Activated CD4-positive, alpha-beta T cell treated with anti-CD3 and anti-CD28 coated beads, Interleukin-10, Interleukin-2, amounts not matched to agents 100 ng/mL and 50 ng/mL, durations not matched to agents 16 hours and 8 hours (primary cell): ENCODE results near the gene CCDC43.
A peak's percentile ranks its signal among the peaks of the same experiment; 100 is the strongest.
"Not testable (repeated sequence)": the region's sequence is repeated elsewhere in the genome, so short reads cannot be mapped to it uniquely, and the experiment has no call there.

Source experiments
- DNase-seq: peaks from one replicate; pipeline ENCODE4 v3.0.0-alpha.2; 2020

The CCDC43 gene

GRCh38 chr17:44689477-44690217 lies at the start of gene CCDC43:
CCDC43 (minus strand) TSS chr17:44689776; CDS start chr17:44689753, 23 bp downstream.
- DNase-seq: peak; percentile 95

GRCh38 chr17:44738214-44738906 lies 48.8 kb upstream of the CCDC43 start:
- DNase-seq: peak; percentile 11

DNA sequence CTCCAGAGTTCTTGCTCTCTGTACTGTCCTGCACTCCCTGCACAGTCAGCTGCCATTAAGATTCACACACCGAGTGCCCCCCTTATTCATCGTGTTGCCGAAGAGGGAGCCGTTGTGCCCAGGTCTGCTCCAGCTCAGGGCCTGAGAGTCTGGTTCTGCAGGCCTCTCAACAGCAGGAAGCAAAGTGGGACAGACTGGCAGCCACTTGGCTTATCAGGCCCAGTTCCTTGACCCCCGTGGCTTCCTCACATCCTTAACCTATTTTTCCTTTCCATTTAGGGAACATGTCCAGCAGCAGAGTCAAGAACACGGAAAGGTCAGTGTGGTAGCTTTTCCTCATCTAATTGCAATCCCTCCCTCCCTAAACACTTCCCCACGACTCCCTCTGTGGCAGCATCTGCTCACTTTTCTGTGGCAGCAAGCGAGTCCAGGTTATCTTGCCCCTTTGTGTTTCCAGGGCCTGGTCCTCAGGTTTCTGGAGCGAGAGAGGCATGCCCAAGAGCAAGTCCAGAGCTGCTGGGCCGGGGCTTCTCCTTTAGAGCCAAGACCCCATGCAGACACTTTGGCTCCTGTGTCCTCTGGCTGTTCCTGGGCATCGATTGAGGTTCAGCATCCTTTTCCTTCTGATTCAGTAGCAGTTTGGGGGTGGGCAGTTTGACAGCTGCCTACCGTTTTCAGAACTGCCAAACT lies 47.1 kb upstream of the CCDC43 start:
- no peak for DNase-seq

DNA sequence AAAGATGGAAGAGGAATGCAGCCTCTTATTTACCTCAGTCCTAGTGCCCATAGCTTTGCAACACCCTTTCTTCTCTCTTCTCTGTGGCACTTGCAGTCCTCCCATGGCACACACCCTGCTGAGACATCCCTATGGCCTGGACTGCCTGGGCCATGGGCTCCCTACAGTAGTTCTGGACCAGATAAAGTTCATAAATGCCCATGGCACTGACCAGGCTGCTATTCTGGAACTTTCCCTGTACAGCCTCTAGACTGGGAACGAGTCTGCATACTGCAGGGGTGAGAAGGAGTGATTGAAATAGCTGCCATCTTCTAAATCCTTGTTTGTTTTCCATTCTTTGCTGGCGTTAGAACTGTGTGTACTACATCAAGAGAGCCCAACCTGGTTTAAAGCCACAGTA lies 44.7 kb upstream of the CCDC43 start:
- DNase-seq: no peak

DNA sequence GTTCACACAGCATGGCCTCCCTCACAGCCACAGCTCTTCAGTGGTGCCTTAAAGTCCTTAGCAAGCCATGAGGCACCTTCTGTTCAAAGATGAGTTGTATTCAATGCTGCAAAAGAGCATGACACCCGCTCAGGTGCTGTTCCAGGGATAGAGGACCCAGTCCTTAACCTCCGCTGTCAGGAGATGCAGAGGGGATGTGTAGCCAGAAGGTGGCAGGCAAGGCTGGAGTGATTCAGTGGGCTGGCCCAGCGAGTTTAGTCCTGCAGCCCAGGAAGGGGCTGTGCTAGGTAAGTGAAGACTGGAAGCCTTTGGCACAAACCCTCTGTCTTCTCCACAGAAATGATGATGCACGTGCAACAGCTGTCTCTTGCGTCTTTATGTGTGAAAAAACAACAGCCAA lies 44.2 kb upstream of the CCDC43 start:
- DNase-seq: no peak

- not testable (repeated sequence) for DNase-seq
Measured at GRCh38 chr17:44726121-44726520, 36.5 kb upstream of the CCDC43 start.

DNA sequence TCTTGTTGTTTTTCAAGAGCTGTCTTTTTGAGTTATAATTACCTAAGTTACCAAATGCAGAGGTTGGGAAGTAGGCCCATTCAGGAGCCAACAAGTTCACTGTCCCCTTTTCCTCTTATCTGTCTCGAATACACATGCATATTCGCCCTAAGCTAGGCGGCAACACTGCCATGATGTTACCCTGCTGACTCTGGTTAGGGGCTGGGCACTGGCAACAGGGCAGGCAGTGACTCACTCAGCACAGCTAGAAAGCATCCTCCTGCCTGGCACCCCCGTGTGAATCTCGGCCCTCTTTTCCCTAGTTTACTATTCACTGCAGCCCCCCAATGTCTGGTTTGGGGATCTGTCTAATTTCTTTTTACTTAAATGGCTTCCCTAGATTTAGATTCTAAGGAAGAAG lies 32.7 kb upstream of the CCDC43 start:
- DNase-seq: no peak

DNA sequence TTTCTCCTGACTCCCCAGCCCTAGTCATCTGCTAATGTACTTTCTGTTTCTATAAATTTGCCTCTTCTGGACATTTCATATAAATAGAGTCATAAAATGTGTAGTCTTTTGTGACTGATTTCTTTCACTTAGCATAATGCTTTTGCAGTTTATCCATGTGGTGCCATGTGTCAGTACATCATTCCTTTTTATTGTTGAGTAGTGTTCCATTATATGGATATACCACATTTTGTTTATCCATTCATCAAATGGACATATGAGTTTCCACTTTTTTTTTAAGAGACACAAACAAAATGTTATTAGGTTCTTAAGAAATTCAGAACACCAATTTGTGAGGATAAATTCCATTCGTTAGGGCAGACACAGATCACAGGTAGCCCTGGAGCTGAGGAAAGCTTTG lies 29.9 kb upstream of the CCDC43 start:
- DNase-seq: no peak

- DNase-seq: peak; percentile 90
Measured at GRCh38 chr17:44708401-44709263, 19.1 kb upstream of the CCDC43 start, which contains the start of gene DBF4B. DBF4B (plus strand) TSS chr17:44708665; CDS start chr17:44708821, 156 bp downstream.

DNA sequence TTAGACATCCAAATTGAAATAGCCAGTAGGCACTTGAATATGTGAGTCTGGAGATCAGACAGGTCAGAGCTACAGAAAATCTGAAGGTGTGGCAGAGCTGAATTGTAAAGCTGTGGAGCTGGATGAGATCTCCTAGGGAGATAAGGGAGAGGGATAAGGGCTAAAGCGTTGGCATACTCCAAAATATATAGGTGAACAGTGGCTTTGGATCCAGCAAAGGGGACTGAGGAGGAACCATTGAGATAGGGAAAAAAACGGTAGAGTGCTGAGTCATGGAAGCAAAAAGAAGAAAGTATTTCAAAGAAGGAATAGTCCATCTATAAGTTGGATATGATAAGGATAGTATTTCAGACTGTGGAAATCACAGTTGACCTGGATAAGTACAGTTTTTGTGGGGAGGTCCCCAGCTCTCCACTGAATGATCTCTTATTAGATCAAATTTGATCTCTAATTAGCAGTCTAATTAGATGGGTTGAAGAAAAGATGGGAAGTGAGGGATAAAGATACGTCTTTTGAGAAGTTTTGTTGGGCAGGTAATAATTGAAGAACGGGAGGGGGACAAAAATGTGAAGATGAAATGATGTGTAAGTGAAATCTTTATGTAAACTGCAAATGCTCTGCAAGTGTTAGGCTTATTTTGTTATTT lies 18.3 kb upstream of the CCDC43 start:
- no peak for DNase-seq

DNA sequence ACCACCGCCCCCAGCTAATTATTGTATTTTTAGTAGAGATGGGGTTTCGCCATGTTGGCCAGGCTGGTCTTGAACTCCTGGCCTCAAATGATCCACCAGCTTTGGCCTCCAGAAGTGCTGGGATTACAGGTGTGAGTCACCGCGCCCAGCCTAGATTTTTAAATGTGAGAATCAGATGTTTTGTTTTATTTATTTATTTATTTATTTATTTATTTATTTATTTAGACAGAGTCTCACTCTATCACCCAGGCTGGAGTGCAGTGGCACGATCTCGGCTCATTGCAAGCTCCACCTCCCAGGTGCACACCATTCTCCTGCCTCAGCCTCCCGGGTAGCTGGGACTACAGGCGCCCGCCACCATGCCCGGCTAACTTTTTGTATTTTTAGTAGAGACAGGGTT lies 10.7 kb upstream of the CCDC43 start:
- DNase-seq: not testable (repeated sequence)

DNA sequence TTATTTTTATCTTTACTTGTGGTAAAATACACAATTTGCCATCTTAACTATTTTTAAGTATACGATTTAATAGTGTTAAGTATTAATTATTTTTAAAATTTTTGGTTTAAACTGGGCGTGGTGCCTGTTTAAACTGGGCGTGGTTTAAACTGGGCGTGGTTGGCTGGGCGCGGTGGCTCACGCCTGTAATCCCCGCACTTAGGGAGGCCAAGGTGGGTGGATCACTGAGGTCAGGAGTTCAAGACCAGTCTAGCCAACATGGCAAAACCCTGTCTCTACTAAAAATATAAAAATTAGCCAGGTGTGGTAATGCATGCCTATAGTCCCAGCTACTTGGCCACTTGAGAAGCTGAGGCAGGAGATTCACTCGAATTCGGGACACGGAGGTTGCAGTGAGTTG lies 4.0 kb upstream of the CCDC43 start:
- no peak for DNase-seq

GRCh38 chr17:44690746-44691306 lies 1.2 kb upstream of the CCDC43 start:
- peak; percentile 45 for DNase-seq

DNA sequence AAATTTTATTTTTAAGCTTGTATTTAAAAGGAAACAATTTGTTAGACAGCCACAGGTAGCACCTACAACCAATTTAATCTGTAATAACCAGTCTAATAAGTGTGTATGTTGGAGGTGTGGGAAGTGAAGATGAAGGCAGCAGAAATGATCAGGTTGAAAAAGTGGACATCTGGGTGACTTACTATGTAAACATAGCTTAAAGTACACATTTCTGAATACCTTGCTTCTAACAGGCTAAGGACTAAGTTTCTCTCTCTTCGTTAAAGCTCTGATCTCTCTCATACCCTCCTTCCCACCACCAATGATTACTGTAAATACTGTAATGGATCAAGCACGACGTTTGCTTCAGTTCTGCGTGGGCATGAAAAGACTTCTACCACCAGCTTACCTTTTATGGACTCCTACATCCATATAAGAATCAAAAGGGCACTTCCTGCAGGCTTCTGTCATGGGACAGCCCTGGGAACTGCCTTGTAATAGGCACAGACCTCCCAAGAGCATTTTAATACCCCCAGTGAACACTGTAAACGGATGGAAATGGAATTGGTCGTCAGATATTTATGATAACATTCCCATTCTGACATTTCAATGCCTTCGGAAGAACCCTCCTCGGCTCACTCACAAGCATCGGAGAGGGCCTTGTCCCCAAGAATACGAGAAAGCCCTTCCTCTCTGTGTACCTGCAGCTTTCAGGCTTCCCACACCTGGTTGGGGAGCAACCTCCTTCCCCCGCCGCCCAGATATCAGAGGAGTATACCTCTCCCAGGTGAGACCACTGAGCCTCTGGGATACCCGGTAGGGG lies 700 bp downstream of the CCDC43 start:
- no peak for DNase-seq

DNA sequence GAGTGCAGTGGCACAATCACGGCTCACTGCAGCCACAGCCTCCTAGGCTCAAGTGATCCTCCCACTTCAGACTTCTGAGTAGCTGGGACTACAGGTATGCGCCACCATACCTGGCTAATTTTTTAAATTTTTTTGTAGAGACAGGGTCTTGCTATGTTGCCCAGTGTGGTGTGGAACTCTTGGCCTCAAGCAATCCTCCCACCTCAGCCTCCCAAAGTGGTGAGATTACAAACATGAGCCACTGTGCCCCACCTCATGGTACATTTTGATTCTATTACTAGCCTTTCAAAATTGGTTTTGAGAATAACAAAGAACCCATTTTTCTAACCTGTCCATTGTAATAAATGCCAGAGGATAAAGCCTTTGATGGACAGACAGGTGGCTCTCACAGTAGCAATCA lies 1.4 kb downstream of the CCDC43 start:
- no peak for DNase-seq

DNA sequence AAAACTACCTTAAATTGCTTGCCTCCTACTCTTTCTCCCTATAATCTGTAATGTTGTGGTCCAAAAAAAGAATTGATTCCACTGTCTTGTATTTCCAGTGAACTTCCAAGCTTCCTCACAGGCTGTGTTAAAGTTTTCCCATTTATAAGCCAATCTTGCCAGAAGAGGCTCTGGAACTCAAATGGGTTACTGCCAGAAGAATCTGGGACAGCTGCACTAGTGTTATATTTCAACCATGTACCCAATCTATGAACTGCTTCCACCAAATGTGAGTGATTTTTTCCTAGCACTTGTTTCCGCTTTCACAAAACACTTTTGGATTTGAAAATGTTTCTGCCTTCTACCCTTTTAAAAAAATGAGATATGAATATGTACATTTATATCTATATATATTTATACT lies 1.8 kb downstream of the CCDC43 start:
- DNase-seq: no peak

DNA sequence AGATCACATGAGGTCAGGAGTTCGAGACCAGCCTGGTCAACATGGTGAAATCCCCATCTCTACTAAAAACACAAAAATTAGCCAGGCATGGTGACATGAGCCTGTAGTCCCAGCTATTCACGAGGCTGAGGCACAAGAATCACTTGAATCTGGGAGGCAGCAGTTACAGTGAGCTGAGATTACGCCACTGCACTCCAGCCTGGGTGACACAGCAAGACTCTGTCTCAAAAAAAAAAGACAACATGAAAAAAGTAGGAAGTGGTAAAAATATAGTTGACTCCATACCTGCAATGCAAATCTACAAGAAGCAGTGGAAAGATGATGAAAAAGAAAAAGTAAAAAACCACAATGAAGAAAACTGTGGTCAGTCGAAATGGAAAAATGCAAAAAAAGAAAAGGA lies 6.3 kb downstream of the CCDC43 start:
- not testable (repeated sequence) for DNase-seq

DNA sequence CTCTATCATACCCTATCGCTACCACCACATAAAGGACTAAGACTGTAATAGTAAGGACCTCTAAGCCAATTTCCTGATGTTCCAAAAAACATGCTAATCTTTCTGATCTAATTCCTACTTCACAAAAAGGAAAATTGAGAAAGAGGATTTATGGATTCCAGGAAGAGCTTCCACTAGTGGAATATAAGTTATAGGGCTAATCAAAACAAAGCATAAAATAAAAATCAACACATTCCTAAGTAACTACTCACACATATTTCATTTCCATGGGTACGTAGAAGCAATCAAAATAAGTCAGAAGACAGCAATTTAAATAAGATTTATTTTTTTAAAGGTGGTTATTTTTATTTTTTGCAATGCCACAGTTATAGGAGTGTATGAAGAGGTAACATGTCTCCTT lies 12.4 kb downstream of the CCDC43 start:
- no peak for DNase-seq

GRCh38 chr17:44673893-44674292 lies 15.7 kb downstream of the CCDC43 start:
- DNase-seq: no peak

DNA sequence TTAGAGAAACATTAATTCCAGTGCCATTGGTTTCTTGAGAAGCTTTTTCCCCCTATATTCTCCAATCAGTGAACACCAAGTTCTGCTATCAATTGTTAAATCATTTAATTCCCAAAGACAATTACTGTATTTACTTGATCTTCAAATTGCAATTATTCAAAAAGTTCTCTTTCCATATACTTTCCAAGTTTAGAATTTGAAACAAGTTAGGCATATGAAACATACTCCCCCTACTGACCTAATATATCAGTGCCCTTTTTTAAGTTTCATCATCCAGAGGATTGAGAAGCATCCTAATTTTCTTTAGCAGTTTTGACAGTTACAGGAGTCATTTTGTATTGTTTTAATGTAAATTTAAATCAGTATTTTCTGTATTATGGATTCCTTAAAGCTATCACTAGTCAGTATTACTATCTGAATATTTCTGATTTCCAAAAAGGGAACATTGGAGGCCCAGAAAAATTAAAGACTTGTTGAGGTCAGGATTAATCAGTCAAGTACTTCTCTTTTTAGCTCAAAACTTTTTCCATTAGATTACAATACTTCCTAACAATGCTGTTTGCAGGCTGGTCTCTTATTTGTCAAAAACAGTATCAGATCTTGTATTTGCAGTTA lies 17.0 kb downstream of the CCDC43 start:
- no peak for DNase-seq

- no peak for DNase-seq
Measured at GRCh38 chr17:44666006-44666405, 23.6 kb downstream of the CCDC43 start.
